AG20443 (cell line): ENCODE data around the gene CD300A.

ENCODE experiments used
- DNase-seq: peaks from one replicate; pipeline ENCODE4 v3.0.0; 2012; ENCODE audit warnings: low spot score, mixed read lengths

Gene CD300A

DNA sequence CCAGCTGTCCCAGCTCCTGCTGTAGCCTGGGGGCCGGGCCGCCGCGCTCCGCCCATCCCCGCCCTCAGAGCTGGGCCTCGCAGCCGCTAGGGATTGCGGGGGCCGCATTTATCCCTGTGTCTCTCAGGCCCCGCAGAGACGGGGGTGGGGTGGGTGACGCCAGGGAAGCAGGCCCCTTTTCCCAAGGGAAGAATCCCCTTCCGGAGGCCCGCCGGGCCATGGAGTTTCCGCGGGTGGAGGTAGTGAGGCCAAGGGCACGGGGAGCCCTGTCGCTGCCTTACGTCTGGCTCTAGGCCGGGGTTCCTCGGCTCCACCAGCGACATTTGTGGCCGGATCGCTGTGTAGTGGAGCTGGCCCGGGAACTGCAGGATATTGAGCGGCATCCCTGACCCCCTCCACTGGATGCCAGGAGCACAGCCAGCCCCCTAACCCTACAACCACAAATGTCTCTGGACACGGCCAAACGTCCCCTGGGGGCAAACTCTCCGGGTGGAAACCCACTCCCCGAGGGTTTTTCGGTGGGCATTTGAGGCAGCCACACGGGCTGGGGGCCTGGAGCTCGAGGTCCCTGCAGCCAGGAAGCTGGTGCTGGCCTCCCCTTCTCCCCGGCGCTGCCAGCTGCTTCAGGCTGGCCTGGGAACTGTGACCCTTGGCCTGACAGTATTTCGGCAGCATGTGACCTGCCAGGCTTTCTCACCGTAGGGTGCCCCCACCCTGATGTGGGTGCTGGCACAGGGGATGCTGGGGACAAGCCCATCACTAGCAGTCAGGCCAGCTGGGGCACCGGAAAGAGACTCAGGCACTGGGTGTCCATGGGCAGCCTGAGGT, 12.0 kb upstream of the CD300A start:
- no peak for DNase-seq

DNA sequence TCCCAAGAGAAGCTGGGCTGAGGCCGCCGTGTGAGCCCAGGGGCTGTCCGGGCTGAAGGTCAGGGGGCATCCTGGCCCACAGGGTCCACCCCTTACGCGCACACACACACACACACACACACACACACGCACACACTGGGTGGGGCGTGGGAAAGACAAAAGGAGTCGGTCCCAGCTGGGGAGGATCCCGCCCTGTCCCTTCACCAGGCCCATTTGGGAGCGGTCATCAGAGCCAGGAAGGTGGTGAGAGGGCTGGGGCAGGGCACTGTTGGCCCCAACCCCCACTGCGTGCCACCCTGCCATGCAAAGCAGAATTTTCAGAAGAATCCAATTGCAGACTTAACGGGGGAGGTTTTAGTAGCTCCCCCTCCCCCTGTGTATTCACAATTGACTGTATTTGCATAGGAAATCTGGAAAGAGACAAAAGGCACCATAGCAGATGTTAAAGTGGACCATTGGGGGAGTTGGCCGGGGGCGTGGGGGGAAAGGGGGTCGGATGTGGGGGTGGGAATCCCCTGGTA, 11.3 kb upstream of the CD300A start:
- DNase-seq: no peak

DNA sequence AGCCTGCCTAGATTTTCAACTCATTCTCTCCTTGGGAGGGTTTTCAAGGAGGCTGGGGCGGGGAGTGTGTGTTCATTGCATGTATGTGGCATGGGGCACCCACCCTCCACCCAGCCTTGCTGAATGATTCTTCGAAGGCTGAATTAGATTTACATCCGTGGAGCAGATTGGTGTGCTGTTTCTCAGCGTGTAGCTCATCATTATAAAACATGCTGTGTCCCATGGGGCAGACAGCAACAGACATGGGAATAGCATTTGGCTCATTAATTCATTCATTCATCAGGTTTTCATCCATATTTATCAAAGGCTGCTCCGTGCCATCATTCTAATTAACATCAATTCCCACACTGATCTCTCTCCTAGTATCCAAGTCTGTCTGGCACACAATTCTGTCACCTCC, 10.6 kb upstream of the CD300A start:
- DNase-seq: no peak

DNA sequence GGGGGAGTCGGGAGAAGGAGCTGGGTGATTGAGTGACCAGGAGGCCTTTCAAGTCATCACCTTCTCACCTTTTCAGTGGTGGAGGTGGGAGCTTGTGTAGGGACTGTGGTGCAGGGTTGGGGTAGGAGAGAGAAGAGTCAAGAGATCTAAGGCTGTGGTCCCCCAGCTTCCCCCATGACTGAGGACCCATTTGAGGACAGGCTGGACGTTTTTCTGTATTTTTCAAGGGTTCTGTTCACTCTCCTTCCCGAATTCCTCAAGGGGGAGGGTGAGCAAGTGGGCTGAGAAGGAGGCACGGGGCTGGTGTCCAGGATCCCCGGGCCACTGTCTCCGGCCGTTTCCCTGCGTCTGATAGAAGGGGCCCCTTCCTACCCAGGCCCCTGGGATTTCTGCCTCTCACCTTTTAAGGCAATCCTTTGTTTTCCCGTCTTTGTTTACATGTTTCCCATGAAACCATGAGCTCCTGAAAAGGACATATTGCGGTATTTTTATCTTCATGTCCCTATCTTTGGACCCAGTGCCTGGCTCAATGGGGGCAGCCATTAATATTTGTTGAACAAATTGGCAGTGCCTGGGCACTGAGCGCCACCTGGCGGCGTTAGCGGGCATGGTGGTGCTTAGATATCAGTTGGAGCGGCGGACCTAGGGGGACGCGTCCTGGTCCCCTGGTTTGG, 9.2 kb upstream of the CD300A start:
- DNase-seq: peak; percentile 80

DNA sequence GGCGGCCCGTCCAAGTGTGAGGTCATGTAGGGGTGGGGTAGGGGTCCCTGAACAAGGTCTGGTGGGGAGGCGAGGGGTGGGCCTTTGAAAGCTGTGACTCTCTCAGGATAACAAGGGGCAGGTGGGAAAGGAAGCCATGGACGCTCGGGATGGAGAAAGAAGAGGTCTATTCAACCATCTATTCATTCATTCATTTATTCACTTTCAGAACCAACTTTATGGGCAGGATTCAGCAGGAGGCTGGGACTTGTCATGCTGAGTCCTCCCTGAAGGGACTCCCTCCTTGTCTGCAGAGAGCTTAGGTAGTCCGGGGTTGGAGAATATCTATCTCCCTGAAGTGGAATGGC, 8.6 kb upstream of the CD300A start:
- DNase-seq: no peak

DNA sequence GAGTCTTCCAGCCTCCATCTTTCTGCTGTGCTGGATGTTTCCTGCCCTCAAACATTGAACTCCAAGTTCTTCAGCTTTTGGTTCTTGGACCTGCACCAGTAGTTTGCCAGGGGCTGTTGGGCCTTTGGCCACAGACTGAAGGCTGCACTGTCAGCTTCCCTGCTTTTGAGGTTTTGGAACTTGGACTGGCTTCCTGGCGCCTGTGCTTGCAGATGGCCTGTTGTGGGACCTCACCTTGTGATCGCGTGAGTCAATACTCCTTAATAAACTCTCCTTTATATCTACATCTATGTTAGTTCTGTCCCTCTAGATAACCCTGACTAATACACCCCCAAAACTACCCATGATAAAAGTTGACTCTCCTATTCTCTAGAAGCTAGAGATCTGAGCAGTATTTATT, 7.6 kb upstream of the CD300A start:
- DNase-seq: no peak

DNA sequence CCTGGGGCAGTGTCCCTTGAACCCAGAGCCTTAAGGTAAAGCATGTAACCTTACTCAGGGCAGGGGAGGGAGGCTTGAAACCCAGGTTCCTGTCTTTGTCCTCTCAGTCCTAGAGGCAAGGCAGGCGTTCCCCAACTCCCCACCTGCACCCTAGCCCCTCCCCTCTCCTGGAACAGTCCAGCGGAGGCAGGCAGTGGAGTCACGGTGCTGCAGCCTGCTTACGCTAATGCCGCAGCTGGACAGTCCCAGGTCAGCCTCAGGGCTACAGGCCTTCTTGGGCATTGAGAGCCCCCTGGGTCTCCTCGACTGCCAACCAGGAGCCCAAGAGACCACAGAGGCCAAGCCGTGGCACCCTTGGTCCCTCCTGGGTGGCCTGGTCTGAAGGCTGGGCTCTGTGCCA, 6.8 kb upstream of the CD300A start:
- DNase-seq: no peak

DNA sequence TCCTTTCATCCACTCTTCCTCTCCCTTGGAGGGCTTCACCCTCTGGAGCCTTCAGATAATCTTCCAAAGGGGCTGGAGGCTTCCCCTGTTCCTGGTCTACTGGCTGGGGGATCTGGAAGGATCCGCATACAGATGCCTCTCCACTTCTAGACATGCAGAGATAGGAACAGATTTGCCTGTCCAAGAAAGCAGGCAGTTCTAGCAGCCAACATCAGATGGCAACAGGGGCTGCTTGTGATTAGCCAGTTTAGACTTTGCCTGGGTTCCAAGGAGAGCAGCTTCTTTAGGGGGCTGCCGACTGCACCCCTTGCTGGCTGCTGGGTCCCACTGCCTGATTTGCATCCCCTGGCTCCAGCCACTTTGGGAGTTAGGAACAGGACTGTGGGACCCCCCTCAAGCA, 6.2 kb upstream of the CD300A start:
- DNase-seq: no peak

DNA sequence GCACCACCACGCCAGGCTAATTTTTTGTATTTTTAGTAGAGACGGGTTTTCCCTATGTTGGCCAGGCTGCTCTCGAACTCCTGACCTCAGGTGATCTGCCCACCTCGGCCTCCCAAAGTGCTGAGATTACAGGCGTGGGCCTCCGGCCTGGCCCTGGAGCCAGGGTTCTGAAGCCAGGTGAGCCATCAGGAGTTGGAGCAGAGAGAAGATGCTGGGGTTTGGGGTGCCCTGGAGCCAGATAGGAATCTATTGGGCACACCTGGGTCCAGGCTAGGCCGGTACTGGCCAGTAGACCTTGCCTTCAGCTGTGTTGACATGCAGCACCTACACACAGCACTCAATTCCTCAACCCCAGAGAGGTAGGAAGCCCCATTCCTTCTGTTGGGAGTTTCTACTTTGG, 5.4 kb upstream of the CD300A start:
- no peak for DNase-seq

DNA sequence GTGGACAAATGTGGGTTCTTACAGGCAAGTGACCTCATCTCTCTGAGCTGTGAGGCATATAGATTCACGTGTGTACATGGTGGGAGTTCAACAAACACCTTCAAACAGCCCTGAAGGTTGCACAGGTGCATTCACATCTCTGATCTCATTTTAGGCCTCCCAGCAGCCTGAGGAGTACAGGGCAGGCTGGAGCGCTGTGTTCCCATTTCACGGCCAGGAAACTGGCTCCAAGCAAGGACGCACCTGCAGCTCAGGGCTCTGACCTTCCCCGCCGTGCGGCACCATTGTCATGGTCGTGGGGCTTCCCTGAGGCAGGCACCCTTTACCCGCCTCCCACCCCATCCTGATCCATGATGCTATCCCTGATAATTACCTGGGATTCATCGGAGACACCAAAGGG, 4.8 kb upstream of the CD300A start:
- DNase-seq: no peak

DNA sequence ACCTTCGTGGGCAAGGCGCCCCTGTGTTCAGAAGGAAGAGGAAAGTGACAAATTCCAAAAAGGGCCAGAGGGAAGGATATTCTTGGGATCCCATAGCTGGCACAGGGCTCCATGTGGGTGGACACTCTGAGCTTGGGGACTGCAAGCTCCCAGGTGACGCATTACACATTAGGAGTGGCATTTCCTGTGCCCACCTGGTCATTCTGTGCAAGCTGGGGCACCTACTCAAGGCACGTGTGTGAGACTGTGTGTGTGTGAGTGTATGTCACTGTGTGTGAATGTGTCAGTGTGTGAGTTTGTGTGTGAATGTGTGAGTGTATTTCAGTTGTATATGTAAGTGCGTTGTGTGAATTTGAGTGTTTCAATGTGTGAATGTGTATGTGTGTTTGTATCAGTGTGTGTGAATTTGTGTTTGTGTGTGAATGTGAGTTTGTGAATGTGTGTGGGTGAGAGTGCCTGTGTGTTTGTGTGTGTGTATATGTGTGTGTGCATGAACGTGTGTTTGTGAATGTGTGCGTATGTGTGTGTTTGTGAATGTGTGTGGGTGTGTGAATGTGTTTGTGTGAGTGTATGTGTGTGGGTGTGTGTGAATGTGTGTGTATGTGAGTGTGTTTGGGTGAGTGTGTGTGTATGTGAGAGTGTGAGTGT, 1.6 kb upstream of the CD300A start:
- DNase-seq: no peak

DNA sequence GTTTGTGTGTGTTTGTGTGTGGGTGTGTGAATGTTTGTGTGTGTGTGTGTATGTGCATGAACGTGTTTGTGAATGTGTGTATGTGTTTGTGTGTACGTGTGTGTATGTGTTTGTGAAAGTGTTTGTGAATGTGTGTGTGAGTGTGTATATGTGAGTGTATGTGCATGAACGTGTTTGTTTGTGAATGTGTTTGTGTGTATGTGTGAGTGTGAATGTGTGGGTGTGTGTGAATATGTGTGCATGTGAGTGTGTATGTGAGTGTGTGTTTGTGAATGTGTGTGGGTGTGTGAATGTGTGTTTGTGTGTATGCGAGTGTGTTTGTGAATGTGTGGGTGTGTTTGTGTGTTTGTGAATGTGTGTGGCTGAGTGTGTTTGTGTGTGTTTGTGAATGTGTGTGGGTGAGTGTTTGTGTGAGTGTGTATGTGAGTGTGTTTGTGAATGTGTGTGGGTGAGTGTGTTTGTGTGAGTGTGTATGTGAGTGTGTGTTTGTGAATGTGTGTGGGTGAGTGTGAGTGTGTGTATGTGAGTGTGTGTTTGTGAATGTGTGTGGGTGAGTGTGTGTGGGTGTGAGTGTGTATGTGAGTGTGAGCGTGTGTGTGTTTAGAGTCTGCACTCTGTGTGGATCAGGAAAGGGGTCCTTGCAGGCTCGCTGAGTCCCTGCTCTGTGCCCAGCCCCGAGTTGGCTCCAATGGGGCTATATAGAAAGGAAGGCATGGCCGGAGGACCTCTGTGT, 890 bp upstream of the CD300A start:
- DNase-seq: no peak

DNA sequence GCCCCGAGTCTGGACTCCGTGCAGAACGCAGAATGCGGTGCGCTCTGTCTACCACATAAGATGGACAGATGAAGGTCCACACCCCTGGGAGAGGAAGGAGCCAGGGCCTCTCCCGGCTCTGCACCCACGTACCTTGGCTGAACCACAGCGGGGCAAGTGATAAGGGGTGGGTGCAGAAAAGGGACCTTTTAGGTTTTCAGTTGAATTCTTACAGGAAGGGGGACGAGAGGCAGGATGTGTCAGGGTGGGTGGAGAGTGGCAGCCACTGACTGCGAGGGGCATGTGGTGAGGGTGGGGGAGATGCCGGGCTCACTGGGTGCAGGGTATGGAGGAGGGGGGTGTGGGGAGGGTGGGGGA, 372 bp downstream of the CD300A start:
- DNase-seq: no peak

DNA sequence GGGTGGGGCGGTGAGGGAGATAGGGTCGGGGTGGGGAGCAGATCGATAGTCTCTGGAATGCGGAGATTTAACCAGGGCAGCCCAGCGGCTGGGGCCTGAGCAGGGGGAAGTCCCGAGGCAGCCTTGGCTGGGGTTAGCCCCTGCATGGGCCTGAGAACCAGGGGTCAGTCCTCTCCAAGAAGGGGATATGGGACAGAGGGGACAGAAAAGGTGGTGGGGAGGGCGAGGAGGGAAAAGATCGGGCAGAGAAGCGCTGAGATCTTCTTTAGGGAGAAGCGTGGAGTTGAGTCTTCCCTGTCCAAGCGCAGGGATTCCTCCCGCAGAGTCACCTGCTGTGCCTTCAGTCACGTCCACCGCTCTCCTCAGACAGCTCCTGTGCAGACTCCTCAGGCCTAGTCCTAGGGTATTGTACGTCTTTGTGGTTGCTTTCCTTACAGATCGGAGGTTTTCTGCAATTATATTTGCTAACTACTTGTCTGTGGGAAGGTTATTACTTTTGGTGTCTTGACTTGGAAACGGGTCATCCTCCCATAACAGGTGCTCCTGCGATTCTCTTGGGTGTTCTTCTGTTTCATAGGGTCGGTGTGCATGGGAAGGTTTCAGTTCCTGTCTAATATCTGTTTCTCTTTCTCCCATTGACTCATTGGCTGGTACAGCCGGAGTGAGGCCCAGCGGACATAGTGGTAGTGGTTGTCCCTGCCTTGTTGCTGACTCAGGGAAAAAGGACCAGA, 952 bp downstream of the CD300A start:
- no peak for DNase-seq

DNA sequence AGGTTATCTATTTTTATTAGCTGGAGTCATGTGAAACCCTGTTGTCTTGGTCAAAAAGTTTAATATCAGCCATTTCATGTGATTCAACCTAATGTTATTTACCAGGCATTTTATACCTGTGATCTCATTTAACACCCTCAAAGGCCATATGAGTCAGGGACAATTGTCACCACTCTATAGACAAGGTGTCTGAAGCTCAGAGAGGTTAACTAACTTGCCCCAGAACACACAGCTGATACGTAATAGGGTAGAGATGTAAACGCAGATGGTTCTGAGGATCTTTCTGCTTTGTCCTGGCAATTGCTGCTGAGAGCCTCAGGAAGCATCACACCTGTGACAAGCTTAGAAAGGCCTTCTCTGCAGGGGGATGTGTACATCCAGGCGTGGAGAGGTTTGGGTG, 4.9 kb downstream of the CD300A start:
- DNase-seq: no peak

DNA sequence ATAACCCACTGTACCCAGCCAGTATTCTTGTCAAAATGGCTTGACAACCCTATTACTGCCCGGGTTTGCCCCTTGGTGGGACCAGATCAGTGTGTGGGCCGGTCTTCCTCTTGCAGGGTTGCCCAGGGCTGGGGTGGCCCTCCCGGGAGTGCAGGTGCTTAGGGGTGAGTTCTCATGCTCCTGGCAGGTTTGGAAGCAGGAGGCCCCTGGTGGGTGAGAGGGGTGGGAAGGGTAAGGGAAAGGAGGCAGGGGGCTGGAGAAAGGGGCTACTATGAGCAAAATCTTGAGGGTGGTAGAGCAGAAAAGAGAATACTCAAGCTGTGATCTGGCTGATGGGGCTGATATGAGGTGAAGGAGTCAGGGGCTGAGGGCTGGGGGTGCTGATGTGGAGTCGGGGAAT, 6.5 kb downstream of the CD300A start:
- no peak for DNase-seq

DNA sequence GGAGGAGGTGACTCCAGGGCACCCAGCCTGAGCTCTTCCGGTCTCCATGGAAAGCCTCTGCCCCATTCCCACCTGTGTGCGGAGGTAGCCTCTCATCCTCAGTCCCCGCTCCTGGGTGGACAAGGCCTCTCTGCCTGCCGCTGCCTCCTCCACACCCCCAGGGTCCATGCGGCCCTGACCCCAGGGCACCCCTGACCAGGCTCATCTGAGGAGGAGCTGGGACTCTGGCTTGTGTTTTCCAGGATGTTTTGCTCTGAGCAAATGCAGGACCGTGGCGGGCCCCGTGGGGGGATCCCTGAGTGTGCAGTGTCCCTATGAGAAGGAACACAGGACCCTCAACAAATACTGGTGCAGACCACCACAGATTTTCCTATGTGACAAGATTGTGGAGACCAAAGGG, 6.9 kb downstream of the CD300A start:
- no peak for DNase-seq

DNA sequence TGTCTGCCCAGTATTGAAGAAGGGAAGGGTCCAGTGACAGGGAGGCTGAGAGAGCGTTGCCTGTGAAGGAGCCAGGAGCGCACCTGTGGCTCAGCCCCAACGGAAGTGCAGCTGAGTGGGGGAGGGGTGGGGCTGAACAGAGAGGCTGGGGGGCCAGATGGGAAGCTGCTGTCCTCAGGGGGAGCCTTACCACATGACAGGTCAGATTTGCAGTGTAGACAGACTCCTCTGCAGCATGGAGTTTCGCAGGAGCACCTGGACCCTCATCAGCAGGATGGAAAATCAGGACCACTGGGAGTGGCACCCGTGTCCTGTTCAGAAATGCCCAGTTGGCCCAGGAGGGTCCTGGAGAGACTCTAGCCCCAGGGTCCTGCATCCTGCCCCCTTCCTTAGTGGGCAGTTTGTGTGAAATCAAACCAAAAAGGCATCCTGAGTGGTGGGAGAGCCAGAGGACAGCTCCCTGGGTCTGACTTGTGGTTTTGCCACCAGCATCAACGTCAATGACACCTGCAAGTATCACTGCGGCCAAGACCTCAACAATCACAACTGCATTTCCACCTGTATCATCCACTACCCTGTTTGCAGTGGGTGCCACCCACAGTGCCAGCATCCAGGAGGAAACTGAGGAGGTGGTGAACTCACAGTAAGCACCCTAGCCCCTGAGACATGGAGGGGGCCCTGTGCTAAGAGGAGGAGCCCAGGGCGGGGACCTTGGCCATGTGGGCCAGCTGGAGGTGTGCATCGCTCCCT, 7.8 kb downstream of the CD300A start:
- DNase-seq: no peak

DNA sequence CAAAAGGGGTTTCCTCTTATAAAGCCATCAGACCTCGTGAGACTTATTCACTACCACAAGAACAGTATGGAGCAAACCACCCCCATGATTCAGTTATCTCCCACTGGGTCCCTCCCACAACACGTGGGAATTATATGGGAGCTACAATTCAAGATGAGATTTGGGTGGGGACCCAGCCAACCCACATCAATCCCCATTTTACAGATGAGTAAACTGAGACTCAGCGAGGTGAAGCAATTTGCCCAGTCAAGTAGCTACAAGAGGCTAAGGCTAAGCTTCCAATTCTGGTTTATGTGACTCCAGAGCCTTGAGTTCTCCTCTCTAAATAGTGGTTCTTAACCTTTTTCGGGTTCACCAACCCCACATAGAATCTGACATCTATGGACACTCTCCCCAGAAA, 8.8 kb downstream of the CD300A start:
- DNase-seq: no peak

DNA sequence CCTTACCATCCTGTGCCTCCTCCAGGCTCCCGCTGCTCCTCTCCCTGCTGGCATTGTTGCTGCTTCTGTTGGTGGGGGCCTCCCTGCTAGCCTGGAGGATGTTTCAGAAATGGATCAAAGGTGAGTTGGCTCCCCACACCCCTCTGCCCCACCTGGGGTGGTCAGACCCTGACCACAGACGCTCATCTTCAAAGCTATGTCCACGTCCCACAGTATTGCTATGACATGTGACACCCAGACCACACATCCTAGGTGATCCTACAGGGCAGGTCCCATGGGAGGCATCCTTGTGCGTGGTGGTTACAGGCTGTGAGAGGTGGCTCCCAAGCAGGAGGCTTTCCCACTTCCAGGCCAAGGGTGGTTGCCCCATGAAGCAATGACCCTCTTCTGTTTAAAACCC, 11.0 kb downstream of the CD300A start:
- no peak for DNase-seq

DNA sequence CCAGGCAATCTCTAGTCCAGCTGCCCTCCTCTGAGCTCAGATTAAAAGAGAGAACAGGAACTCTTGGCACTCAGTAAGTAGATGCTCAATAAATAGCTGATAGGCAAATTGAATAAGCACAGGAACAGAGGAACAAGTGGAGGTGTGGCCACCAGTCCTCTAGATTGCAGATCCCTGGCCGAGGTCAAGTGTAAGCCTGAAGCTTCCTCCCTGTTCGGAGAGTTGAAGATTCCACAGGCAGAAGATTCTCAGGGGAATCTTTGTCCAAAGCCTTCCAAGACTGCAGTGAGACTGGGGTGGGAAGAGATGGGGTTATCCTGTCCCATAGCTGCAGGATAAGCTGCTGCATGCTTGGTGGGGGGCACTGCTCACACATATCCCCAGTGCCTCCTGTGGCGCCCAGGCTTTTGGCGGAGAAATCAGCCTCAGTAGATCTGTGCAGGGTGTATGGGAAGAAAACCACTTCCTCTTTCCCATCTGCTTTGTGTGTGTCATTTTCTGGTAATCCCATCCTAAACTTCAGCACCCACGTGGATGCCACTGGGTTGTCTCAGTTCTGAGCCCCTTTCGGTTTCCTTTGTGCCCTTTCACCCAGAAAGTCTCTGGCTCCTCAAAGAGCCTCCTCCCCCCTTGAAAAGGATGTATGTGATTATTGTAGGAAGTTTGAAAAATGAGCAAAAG, 12.1 kb downstream of the CD300A start:
- DNase-seq: no peak
